Stimulated activated CD4-positive, alpha-beta T cell treated with anti-CD3 and anti-CD28 coated beads, TNF-alpha, amount 100 ng/mL, for 4 hours (primary cell): ENCODE measurements around the gene PLOD2.

ENCODE experiments used
- DNase-seq, 3 experiments: peaks; one replicate each; pipeline ENCODE4 v3.0.0-alpha.2; 2020; ENCODE audit warnings: low read depth in 3 of 3

PLOD2 gene

GRCh38 chr3:146160964-146161662 is at the start of gene PLOD2:
PLOD2 (minus strand) TSS chr3:146161184; CDS start chr3:146160989, 195 bp downstream.
- DNase-seq, result no peak

- no peak for DNase-seq
Measured at GRCh38 chr3:146209371-146209770, 48.4 kb upstream of the PLOD2 start.

- no peak for DNase-seq
Measured at GRCh38 chr3:146203776-146204175, 42.8 kb upstream of the PLOD2 start.

GRCh38 chr3:146200461-146201220 is 39.7 kb upstream of the PLOD2 start:
- no peak for DNase-seq

GRCh38 chr3:146199762-146200161 is 38.8 kb upstream of the PLOD2 start:
- DNase-seq, result no peak

GRCh38 chr3:146196789-146197188 is 35.8 kb upstream of the PLOD2 start:
- no peak for DNase-seq

- DNase-seq, result no peak
Measured at GRCh38 chr3:146195605-146196004, 34.6 kb upstream of the PLOD2 start.

- no peak for DNase-seq
Measured at GRCh38 chr3:146195030-146195429, 34.0 kb upstream of the PLOD2 start.

- DNase-seq, result no peak
Measured at GRCh38 chr3:146191051-146191450, 30.1 kb upstream of the PLOD2 start.

GRCh38 chr3:146189519-146190173 is 28.7 kb upstream of the PLOD2 start:
- DNase-seq, result no peak

- DNase-seq, result no peak
Measured at GRCh38 chr3:146187334-146187950, 26.5 kb upstream of the PLOD2 start.

- DNase-seq, result no peak
Measured at GRCh38 chr3:146184241-146185015, 23.4 kb upstream of the PLOD2 start.

GRCh38 chr3:146181216-146181615 is 20.2 kb upstream of the PLOD2 start:
- no peak for DNase-seq

- DNase-seq, result no peak
Measured at GRCh38 chr3:146180376-146180775, 19.4 kb upstream of the PLOD2 start.

GRCh38 chr3:146178006-146178689 is 17.2 kb upstream of the PLOD2 start:
- DNase-seq, result no peak

- DNase-seq, result no peak
Measured at GRCh38 chr3:146177519-146177918, 16.5 kb upstream of the PLOD2 start.

- DNase-seq, result no peak
Measured at GRCh38 chr3:146177072-146177471, 16.1 kb upstream of the PLOD2 start.

GRCh38 chr3:146172586-146172985 is 11.6 kb upstream of the PLOD2 start:
- DNase-seq, result no peak

- no peak for DNase-seq
Measured at GRCh38 chr3:146170591-146170990, 9.6 kb upstream of the PLOD2 start.

GRCh38 chr3:146169891-146170290 is 8.9 kb upstream of the PLOD2 start:
- no peak for DNase-seq

- no peak for DNase-seq
Measured at GRCh38 chr3:146166826-146167225, 5.8 kb upstream of the PLOD2 start.
